ENCODE data around the gene ATP8B1.

- TF ChIP-seq ATF3 (IDR thresholded peaks at IDR 0.05) (no peak), EZH2phosphoT487 (IDR thresholded peaks at IDR 0.05; ENCODE audit: borderline replicate concordance) (no peak), ZFX (IDR thresholded peaks at IDR 0.05) (no peak), EZH2 (IDR thresholded peaks at IDR 0.05) (no peak), CTCF (IDR thresholded peaks at IDR 0.05 in 2 of 3, conservative IDR thresholded peaks at IDR 0.05 in 1 of 3; ENCODE audit: borderline replicate concordance in 1 of 3, insufficient read depth in 1 of 3, low read depth in 2 of 3, low read length in 2 of 3) (no peak)
Observed at GRCh38 chr18:57705011-57705410, 98.1 kb downstream of the ATP8B1 start.

All from HCT116 (cell line).